A673 (cell line): Measurements from ENCODE around the gene MED14. TPM values are rescaled to one million over a fixed set of nuclear protein-coding genes. Genes with fewer than 3 reads are reported as not detected.

Source experiments
- BruUV-seq: library from RNA; stranded (reverse); fragments of 400-500 nt; replicated peaks from 2 replicates; lab custom pipeline; 2021; lab: Mats Ljungman, UMichigan
- CTCF ChIA-PET: fragments of 300-600 bp; sonication (Branson Sonifier 250); formaldehyde crosslinking; loops from one replicate; lab custom pipeline; 2022; ENCODE audit warnings: antibody characterized with exemption; lab: Charles Lee
- POLR2A ChIA-PET: fragments of 300-600 bp; sonication (Branson Sonifier 250); formaldehyde crosslinking; loops from one replicate; lab custom pipeline; 2022; ENCODE audit warnings: antibody characterized with exemption; ENCODE audit not compliant: low non-redundant PET; lab: Charles Lee
- DNase-seq: peaks from one replicate; pipeline ENCODE4 v3.0.0-alpha.2; 2015; ENCODE audit warnings: low spot score
- H3K27ac ChIP-seq: fragments of 200-600 bp; sonication (generic); 2 replicates; pipeline ENCODE4 v1.5.1; 2016; ENCODE audit warnings: mixed run types, low read depth, mild to moderate bottlenecking, mixed read lengths, antibody characterized with exemption, low read length; ENCODE audit not compliant: poor library complexity, severe bottlenecking
- H3K27me3 ChIP-seq: fragments of 200-600 bp; sonication (generic); replicated peaks from 2 replicates; pipeline ENCODE4 v1.6.1; 2017; ENCODE audit warnings: mixed run types, low read depth, mild to moderate bottlenecking, mixed read lengths, antibody characterized with exemption, low read length; ENCODE audit not compliant: insufficient read depth, poor library complexity
- H3K36me3 ChIP-seq: fragments of 200-600 bp; sonication (generic); 2 replicates; pipeline ENCODE4 v1.6.1; 2016; ENCODE audit warnings: mixed run types, mild to moderate bottlenecking, mixed read lengths, antibody characterized with exemption, low read length; ENCODE audit not compliant: insufficient read depth, poor library complexity, severe bottlenecking
- H3K4me1 ChIP-seq: fragments of 200-600 bp; sonication (generic); 2 replicates; pipeline ENCODE4 v1.6.1; 2017; ENCODE audit warnings: mixed run types, mild to moderate bottlenecking, mixed read lengths, antibody characterized with exemption, low read length; ENCODE audit not compliant: insufficient read depth, poor library complexity, severe bottlenecking
- H3K4me3 ChIP-seq: fragments of 200-600 bp; sonication (generic); 2 replicates; pipeline ENCODE4 v1.5.1; 2016; ENCODE audit warnings: low read depth, mixed run types, mild to moderate bottlenecking, mixed read lengths, low read length; ENCODE audit not compliant: poor library complexity, severe bottlenecking
- H3K9me3 ChIP-seq: fragments of 200-600 bp; sonication (generic); 2 replicates; pipeline ENCODE4 v1.6.1; 2016; ENCODE audit warnings: mixed run types, low read depth, mild to moderate bottlenecking, mixed read lengths, antibody characterized with exemption, low read length; ENCODE audit not compliant: poor library complexity, severe bottlenecking
- CTCF ChIP-seq: fragments of 300-800, 200-600 bp; sonication (generic); conservative IDR thresholded peaks from 2 replicates; pipeline ENCODE4 v1.5.1; 2017; ENCODE audit warnings: low read depth, mild to moderate bottlenecking, antibody characterized with exemption, low read length, moderate library complexity, mixed read lengths
- EZH2 ChIP-seq: fragments of 200-600 bp; sonication (generic); IDR thresholded peaks from 2 replicates; pipeline ENCODE4 v1.6.1; 2017; ENCODE audit warnings: borderline replicate concordance, low read depth, mild to moderate bottlenecking, mixed read lengths, antibody characterized with exemption, low read length; ENCODE audit not compliant: poor library complexity, severe bottlenecking
- intact Hi-C: fragments of 100-400 bp; cut with micrococcal nuclease; formaldehyde crosslinking; loops from one replicate; pipeline ENCODE4 v1.10.0; 2022; ENCODE audit not compliant: unreplicated experiment
- total RNA-seq: library from RNA; stranded (reverse); gene quantifications from 2 replicates; pipeline ENCODE4 v1.2.3, GENCODE V29; 2021

MED14 gene
- total RNA-seq, 1 experiment from 2014 or later: 59.1 TPM

DNA sequence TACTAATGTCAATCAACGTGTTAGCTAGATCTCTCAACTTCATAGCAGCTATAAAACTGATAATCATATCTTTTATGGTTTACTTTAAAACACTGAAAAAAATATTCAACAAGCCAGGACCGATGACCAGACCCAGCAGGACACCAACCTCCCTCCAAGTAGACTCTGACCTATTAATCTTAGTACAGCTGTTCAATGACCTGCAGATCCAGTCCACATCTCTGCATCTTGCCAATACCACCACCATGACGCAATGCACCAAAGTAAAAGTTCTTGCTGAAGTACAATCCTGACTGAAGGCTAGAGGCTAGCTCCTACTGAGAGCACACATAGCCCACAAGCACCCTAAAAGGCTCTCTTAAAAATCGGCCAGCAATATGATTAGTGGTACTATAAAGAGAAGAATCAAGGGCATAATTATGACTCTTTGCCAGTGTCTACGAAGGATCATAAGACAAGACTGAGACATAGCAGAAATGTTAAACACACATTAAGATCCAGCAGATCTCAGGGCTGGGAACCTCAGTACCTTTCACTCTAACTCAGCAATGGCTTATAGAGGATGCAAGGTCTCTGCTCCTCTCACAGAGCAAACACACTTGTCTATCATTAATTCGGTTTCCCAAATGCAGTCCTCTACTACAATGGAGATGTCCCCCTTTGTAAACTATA lies 7.6 kb downstream of the MED14 start:
- intact Hi-C loops: no loop called here
- ChIA-PET POLR2A (no interaction called here), CTCF (no interaction called here)
- TF ChIP-seq CTCF (no peak), EZH2 (no peak)
- no peaks in the 10 kb centered on the region for H3K9me3 ChIP-seq
- DNase-seq: no peak
- no peaks in the 10 kb centered on the region for H3K27me3 ChIP-seq
- no peak overlapping the region for H3K4me3 ChIP-seq
- BruUV-seq: no TSS peak
- H3K36me3 ChIP-seq: no peaks in the 10 kb centered on the region
- no peaks in the 10 kb centered on the region for H3K4me1 ChIP-seq
- no peak overlapping the region for H3K27ac ChIP-seq

DNA sequence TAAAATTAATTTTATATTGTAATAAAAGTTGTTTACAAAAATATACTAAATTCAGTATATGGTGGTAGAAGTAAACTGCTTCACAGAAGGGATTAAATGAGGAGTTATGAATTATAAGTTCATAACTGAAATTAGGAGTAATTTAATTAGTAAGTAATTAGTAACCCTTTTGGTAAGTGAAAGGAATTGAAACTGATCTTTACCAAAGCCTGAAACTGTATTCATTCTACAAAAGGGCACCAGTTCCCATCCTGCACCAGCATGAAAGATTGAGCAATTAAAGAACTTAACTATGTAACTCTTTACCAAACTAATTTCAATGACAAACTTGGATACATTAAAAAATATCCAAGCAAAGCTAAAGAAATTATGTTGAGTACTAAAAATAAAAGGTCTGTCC lies 8.2 kb downstream of the MED14 start:
- Histone ChIP-seq H3K4me1 (no peaks in the 10 kb centered on the region), H3K36me3 (no peaks in the 10 kb centered on the region), H3K27ac (no peak overlapping the region), H3K27me3 (no peaks in the 10 kb centered on the region), H3K4me3 (no peak overlapping the region), H3K9me3 (no peaks in the 10 kb centered on the region)
- ChIA-PET POLR2A (no interaction called here), CTCF (no interaction called here)
- intact Hi-C loops: no loop called here
- DNase-seq: no peak
- no TSS peak for BruUV-seq
- TF ChIP-seq CTCF: no peak
- TF ChIP-seq EZH2: no peak

- no TSS peak for BruUV-seq
- Histone ChIP-seq H3K4me3 (no peak overlapping the region), H3K36me3 (no peaks in the 10 kb centered on the region), H3K27me3 (no peaks in the 10 kb centered on the region), H3K4me1 (no peaks in the 10 kb centered on the region), H3K27ac (no peak overlapping the region), H3K9me3 (no peaks in the 10 kb centered on the region)
- ChIA-PET CTCF (no interaction called here), POLR2A (no interaction called here)
- intact Hi-C loops: no loop called here
- DNase-seq: no peak
- no peak for TF ChIP-seq CTCF
- TF ChIP-seq EZH2: no peak
Observed at GRCh38 chrX:40722930-40723329, 12.4 kb downstream of the MED14 start.
